DOHH2 (cell line): Measurements from ENCODE around the gene RAET1G.

ENCODE experiments used
- H3F3A ChIP-seq: fragments of 200-600 bp; sonication (generic), shearing (Covaris generic); 2 replicates; pipeline ENCODE4 v1.6.0; 2016; ENCODE audit warnings: antibody characterized with exemption, mild to moderate bottlenecking; ENCODE audit not compliant: control insufficient read depth, insufficient read depth
- H3K27ac ChIP-seq: fragments of 200-600 bp; sonication (generic); 2 replicates; pipeline ENCODE4 v1.5.1; 2014; ENCODE audit warnings: low read depth, mild to moderate bottlenecking, low read length, moderate library complexity
- H3K27me3 ChIP-seq: fragments of 200-600 bp; sonication (generic); 2 replicates; pipeline ENCODE4 v1.6.1; 2014; ENCODE audit warnings: mild to moderate bottlenecking, low read length, mixed read lengths; ENCODE audit not compliant: control insufficient read depth
- H3K36me3 ChIP-seq: fragments of 200-600 bp; sonication (generic); 2 replicates; pipeline ENCODE4 v1.6.1; 2014; ENCODE audit warnings: mild to moderate bottlenecking, low read length, moderate library complexity, mixed read lengths; ENCODE audit not compliant: control insufficient read depth
- H3K4me1 ChIP-seq: fragments of 200-600 bp; sonication (generic); 2 replicates; pipeline ENCODE4 v1.6.1; 2014; ENCODE audit warnings: mild to moderate bottlenecking, low read length, mixed read lengths; ENCODE audit not compliant: control insufficient read depth
- H3K4me2 ChIP-seq: fragments of 200-600 bp; sonication (generic); 2 replicates; pipeline ENCODE4 v1.6.0; 2014; ENCODE audit warnings: mild to moderate bottlenecking, low read length, moderate library complexity
- H3K4me3 ChIP-seq: fragments of 200-600 bp; sonication (generic); 2 replicates; pipeline ENCODE4 v1.5.1; 2014; ENCODE audit warnings: mild to moderate bottlenecking, low read length, mixed read lengths
- H3K79me2 ChIP-seq: fragments of 200-600 bp; sonication (generic); 2 replicates; pipeline ENCODE4 v1.6.1; 2014; ENCODE audit warnings: mild to moderate bottlenecking, low read length, mixed read lengths; ENCODE audit not compliant: control insufficient read depth
- H3K9me2 ChIP-seq: fragments of 200-600 bp; sonication (generic); replicated peaks from 2 replicates; pipeline ENCODE4 v1.6.1; 2014; ENCODE audit warnings: mild to moderate bottlenecking, low read length, mixed read lengths; ENCODE audit not compliant: control insufficient read depth
- H3K9me3 ChIP-seq: fragments of 200-600 bp; sonication (generic); 2 replicates; pipeline ENCODE4 v1.6.1; 2014; ENCODE audit warnings: antibody characterized with exemption, low read length, mixed read lengths; ENCODE audit not compliant: control insufficient read depth, insufficient read depth
- H4K20me1 ChIP-seq: fragments of 200-600 bp; sonication (generic); 2 replicates; pipeline ENCODE4 v1.6.0; 2014; ENCODE audit warnings: low read depth, mild to moderate bottlenecking, antibody characterized with exemption, low read length, moderate library complexity; ENCODE audit not compliant: control insufficient read depth, insufficient read depth
- EZH2phosphoT487 ChIP-seq: fragments of 200-600 bp; sonication (generic); IDR thresholded peaks from 2 replicates; pipeline ENCODE4 v1.6.1; 2017; ENCODE audit warnings: borderline replicate concordance, mild to moderate bottlenecking, antibody characterized with exemption, low read length, moderate library complexity, mixed read lengths
- TF ChIP-seq, protein P1 (sequence below): fragments of 200-600 bp; sonication (generic); IDR thresholded peaks from one replicate; pipeline ENCODE4 v1.5.1; 2014; ENCODE audit warnings: antibody characterized with exemption, mild to moderate bottlenecking, low read depth, low read length; ENCODE audit not compliant: poor library complexity, severe bottlenecking

The RAET1G gene

GRCh38 chr6:149887343-149887742 is 35.6 kb downstream of the RAET1G start:
- Histone ChIP-seq H3K4me2 (no peak overlapping the region), H3K79me2 (no peaks in the 10 kb centered on the region), H3K27me3 (no peaks in the 10 kb centered on the region; the same call in 1 of the 2 replicates), H3K9me2 (no peaks in the 10 kb centered on the region), H3K9me3 (peaks cover 3% of the 10 kb centered on the region; the same call in 1 of the 2 replicates), H3F3A (no peaks in the 10 kb centered on the region), H3K4me3 (no peak overlapping the region), H3K27ac (no peak overlapping the region), H4K20me1 (no peaks in the 10 kb centered on the region), H3K36me3 (no peaks in the 10 kb centered on the region), H3K4me1 (peaks cover 7% of the 10 kb centered on the region)
- TF ChIP-seq, protein P1, sequence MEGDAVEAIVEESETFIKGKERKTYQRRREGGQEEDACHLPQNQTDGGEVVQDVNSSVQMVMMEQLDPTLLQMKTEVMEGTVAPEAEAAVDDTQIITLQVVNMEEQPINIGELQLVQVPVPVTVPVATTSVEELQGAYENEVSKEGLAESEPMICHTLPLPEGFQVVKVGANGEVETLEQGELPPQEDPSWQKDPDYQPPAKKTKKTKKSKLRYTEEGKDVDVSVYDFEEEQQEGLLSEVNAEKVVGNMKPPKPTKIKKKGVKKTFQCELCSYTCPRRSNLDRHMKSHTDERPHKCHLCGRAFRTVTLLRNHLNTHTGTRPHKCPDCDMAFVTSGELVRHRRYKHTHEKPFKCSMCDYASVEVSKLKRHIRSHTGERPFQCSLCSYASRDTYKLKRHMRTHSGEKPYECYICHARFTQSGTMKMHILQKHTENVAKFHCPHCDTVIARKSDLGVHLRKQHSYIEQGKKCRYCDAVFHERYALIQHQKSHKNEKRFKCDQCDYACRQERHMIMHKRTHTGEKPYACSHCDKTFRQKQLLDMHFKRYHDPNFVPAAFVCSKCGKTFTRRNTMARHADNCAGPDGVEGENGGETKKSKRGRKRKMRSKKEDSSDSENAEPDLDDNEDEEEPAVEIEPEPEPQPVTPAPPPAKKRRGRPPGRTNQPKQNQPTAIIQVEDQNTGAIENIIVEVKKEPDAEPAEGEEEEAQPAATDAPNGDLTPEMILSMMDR = no peak
- no peak for TF ChIP-seq EZH2phosphoT487

- Histone ChIP-seq H3K27me3 (peaks cover 5% of the 10 kb centered on the region), H3K9me2 (no peaks in the 10 kb centered on the region), H3K4me2 (no peak overlapping the region), H3K9me3 (no peaks in the 10 kb centered on the region), H3F3A (no peaks in the 10 kb centered on the region), H4K20me1 (no peaks in the 10 kb centered on the region), H3K27ac (no peak overlapping the region), H3K4me1 (no peaks in the 10 kb centered on the region), H3K4me3 (no peak overlapping the region), H3K36me3 (no peaks in the 10 kb centered on the region), H3K79me2 (no peaks in the 10 kb centered on the region)
- TF ChIP-seq, protein P1 = no peak
- no peak for TF ChIP-seq EZH2phosphoT487
These were observed 37.0 kb downstream of the RAET1G start for GRCh38 chr6:149885888-149886287.

- Histone ChIP-seq H3K79me2 (no peaks in the 10 kb centered on the region), H3F3A (no peaks in the 10 kb centered on the region), H3K36me3 (no peaks in the 10 kb centered on the region), H3K4me1 (no peaks in the 10 kb centered on the region), H3K9me3 (no peaks in the 10 kb centered on the region), H3K27ac (no peak overlapping the region), H4K20me1 (no peaks in the 10 kb centered on the region), H3K9me2 (no peaks in the 10 kb centered on the region), H3K4me2 (no peak overlapping the region), H3K4me3 (no peak overlapping the region), H3K27me3 (peaks cover 13% of the 10 kb centered on the region)
- TF ChIP-seq EZH2phosphoT487 = no peak
- TF ChIP-seq, protein P1 = no peak
These were observed 38.3 kb downstream of the RAET1G start for GRCh38 chr6:149884617-149885016.

DNA sequence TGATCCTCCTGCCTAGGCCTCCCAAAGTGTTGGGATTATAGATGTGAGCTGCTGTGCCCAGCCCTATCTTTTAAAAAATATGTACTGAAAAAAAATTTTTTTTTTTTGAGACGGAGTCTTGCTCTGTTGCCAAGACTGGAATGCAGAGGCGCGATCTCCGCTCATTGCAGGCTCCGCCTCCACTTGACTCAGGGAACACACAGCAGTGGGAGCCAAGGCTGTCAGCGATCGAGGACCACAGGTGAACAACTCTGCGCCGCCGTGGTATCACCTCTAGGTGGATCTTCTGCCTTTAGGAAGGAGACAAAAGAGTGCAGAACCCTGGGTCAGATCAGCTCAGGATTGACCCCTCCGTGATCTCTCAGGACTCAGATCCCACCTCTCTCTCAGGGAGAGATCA is 38.7 kb downstream of the RAET1G start:
- no peak overlapping the region for H3K27ac ChIP-seq
- no peak overlapping the region for H3K4me2 ChIP-seq
- TF ChIP-seq, protein P1 = no peak
- no peak for TF ChIP-seq EZH2phosphoT487
- no peaks in the 10 kb centered on the region for H3K9me3 ChIP-seq
- no peaks in the 10 kb centered on the region for H3K79me2 ChIP-seq
- no peaks in the 10 kb centered on the region for H3F3A ChIP-seq
- no peaks in the 10 kb centered on the region for H3K9me2 ChIP-seq
- H3K27me3 ChIP-seq = peaks cover 13% of the 10 kb centered on the region
- H4K20me1 ChIP-seq = no peaks in the 10 kb centered on the region
- no peak overlapping the region for H3K4me3 ChIP-seq
- H3K36me3 ChIP-seq = no peaks in the 10 kb centered on the region
- H3K4me1 ChIP-seq = no peaks in the 10 kb centered on the region
